Skeletal muscle satellite cell (primary cell): ENCODE measurements around the gene OLFML3.
"Not testable (repeated sequence)": the region's sequence is repeated elsewhere in the genome, so short reads cannot be mapped to it uniquely, and the experiment has no call there.

ENCODE experiments used
- H3K27me3 ChIP-seq: 2 replicates; pipeline ENCODE4 v1.7.0; 2013; ENCODE audit warnings: low read length; ENCODE audit not compliant: control insufficient read depth, insufficient read depth
- H3K36me3 ChIP-seq: 2 replicates; pipeline ENCODE4 v1.7.0; 2013; ENCODE audit warnings: mild to moderate bottlenecking, control low read depth, low read length; ENCODE audit not compliant: insufficient read depth
- H3K4me1 ChIP-seq: 2 replicates; pipeline ENCODE4 v1.7.0; 2013; ENCODE audit warnings: low read length; ENCODE audit not compliant: control insufficient read depth, insufficient read depth
- H3K4me2 ChIP-seq: 2 replicates; pipeline ENCODE4 v1.7.0; 2013; ENCODE audit warnings: mild to moderate bottlenecking, low read length
- H3K4me3 ChIP-seq: 2 replicates; pipeline ENCODE4 v1.7.0; 2013; ENCODE audit warnings: low read length
- H3K9ac ChIP-seq: 2 replicates; pipeline ENCODE4 v1.7.0; 2013; ENCODE audit warnings: mild to moderate bottlenecking, low read depth, low read length, moderate library complexity
- H3K9me3 ChIP-seq: replicated peaks from 2 replicates; pipeline ENCODE4 v1.7.0; 2013; ENCODE audit warnings: mild to moderate bottlenecking, control low read depth, low read length

Gene OLFML3

GRCh38 chr1:114010433-114011184 is 31.3 kb downstream of the OLFML3 start:
- H3K9ac ChIP-seq, result no peak overlapping the region
- no peaks in the 10 kb centered on the region for H3K36me3 ChIP-seq

DNA sequence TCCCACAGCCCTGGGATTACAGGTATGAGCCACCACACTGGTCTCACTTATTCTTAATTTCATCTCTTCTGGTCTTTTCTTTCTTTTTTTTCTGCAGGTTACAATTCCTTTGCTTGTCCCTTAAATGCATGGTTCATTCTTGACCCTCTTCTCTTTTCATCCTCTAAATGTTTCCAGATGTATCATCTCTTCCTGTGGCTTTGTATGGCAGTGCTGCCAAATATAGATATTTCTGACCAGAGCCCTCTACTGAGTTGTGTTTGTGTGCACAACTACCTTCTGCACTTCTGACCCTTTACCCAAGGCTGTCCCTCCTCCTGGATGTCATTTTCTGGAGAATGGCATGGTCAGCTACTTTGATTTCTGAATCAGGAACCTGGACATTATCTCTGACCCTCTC is 32.5 kb downstream of the OLFML3 start:
- Histone ChIP-seq H3K36me3 (no peaks in the 10 kb centered on the region), H3K27me3 (peaks cover 6% of the 10 kb centered on the region), H3K4me1 (peaks cover 10% of the 10 kb centered on the region), H3K9ac (no peak overlapping the region), H3K4me2 (no peak overlapping the region), H3K9me3 (no peaks in the 10 kb centered on the region), H3K4me3 (no peak overlapping the region)

More at GRCh38 chr1:114010433-114011184, 31.3 kb downstream of the OLFML3 start:
- Histone ChIP-seq H3K4me1 (peaks cover 10% of the 10 kb centered on the region), H3K4me3 (no peak overlapping the region), H3K9me3 (no peaks in the 10 kb centered on the region), H3K4me2 (no peak overlapping the region), H3K27me3 (peaks cover 6% of the 10 kb centered on the region)

DNA sequence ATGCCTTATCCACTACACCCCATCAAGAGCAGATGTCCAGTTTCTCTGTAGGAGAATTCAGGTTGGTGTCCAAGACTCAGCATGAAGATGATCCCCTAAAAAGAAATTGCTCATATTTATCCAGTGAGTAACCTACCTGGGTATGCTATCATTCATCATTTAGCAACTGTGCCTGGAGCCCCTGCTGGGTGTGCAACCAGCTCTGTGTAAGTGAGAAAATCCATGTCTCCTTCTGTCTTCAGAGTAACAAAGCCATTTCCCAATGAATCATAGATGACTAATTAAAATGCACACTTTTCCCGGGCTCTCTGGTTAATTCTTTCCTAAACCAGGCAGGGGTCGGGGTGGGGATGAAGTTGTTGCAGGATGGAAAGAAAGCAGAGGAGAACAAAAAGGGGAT is 35.8 kb downstream of the OLFML3 start:
- H3K4me1 ChIP-seq, result peaks cover 10% of the 10 kb centered on the region

DNA sequence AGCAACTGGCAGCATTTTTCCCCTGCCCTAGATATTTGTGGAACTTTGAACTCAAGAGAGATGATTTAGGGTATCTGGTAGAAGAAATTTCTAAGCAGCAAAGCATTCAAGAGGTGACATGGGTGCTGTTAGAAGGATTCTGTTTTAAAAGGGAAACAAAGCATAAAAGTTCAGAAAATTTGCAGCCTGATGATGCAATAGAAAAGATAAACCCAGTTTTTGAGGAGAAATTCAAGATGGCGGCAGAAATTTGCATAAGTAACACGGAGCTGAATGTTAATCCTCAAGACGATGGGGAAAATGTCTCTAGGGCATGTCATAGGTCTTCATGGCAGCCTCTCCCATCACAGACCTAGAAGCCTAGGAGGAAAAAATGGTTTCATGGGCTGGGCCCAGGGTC is 40.5 kb downstream of the OLFML3 start:
- not testable (repeated sequence) for H3K9me3 ChIP-seq, H3K27me3 ChIP-seq, H3K9ac ChIP-seq, H3K4me3 ChIP-seq, H3K36me3 ChIP-seq, H3K4me2 ChIP-seq
- peaks cover 15% of the 10 kb centered on the region for H3K4me1 ChIP-seq

More for the DNA sequence above, 35.8 kb downstream of the OLFML3 start:
- Histone ChIP-seq H3K9ac (no peak overlapping the region), H3K4me3 (no peak overlapping the region), H3K4me2 (no peak overlapping the region), H3K9me3 (no peaks in the 10 kb centered on the region), H3K27me3 (peaks cover 6% of the 10 kb centered on the region), H3K36me3 (no peaks in the 10 kb centered on the region)

DNA sequence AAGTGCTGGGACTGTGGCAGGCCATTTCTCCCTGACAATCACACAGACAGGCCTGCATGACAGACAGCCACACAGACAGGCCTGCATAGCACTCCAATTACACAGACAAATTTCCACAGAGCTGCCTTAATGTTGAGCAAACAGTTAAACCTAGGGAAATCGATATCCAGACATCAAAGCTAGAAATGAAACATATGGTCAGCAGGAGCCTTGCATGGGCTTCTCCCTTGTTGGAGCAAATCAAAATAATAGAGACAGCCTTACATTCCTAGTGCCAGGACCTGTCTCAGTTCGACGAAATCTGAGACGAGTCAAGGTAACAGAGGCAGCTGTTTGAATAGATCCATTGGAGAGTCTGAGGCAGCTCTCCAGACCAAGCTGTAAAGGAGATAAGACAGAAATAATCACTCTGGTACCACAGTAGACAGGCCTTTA is 42.4 kb downstream of the OLFML3 start:
- Histone ChIP-seq H3K4me1 (peaks cover 20% of the 10 kb centered on the region), H3K9ac (no peak overlapping the region), H3K4me3 (no peak overlapping the region), H3K27me3 (no peaks in the 10 kb centered on the region), H3K9me3 (no peaks in the 10 kb centered on the region), H3K4me2 (no peak overlapping the region), H3K36me3 (no peaks in the 10 kb centered on the region)

DNA sequence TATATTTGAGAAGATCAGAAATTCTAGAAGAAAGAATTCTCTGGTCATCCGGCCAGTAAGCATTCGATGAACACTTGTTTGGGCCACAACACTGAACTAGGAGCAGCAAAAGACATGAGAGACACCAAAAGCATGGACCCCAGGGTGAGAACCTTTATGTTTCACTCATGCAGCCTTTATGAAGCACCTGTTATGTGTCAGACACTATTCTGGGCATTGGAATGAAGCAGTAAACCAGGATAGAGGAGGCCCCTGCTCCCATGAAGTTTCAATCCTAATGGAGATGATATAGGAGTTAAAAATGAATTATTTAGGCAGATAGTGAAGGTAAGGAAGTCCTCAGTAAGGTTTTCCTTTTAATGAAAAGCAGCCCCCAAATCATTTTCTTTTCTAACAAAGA is 43.6 kb downstream of the OLFML3 start:
- Histone ChIP-seq H3K36me3 (no peaks in the 10 kb centered on the region), H3K9me3 (no peaks in the 10 kb centered on the region), H3K4me1 (peaks cover 28% of the 10 kb centered on the region), H3K9ac (no peak overlapping the region), H3K4me2 (no peak overlapping the region), H3K27me3 (no peaks in the 10 kb centered on the region), H3K4me3 (no peak overlapping the region)

DNA sequence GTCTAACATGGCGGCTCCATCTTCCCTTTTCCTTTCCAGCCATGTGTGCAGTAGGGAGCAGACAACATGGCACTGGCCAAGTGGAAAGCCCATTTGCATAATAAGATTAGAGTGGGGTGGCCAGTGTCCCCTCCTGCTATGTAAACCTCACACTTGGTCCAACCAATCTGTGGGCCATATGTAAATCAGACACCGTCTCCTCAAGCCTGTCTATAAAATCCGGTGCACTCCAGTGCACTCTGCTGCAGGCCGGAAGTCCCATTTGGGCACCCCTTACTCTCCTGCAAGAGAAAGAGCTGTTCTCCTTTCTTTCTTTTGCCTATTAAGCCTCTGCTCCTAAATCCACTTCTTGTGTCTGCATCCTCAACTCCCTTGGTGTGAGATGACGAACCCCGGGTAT is 44.1 kb downstream of the OLFML3 start:
- Histone ChIP-seq H3K9me3 (no peaks in the 10 kb centered on the region), H3K9ac (no peak overlapping the region), H3K36me3 (no peaks in the 10 kb centered on the region), H3K4me1 (peaks cover 28% of the 10 kb centered on the region), H3K4me3 (no peak overlapping the region), H3K4me2 (no peak overlapping the region), H3K27me3 (no peaks in the 10 kb centered on the region)

DNA sequence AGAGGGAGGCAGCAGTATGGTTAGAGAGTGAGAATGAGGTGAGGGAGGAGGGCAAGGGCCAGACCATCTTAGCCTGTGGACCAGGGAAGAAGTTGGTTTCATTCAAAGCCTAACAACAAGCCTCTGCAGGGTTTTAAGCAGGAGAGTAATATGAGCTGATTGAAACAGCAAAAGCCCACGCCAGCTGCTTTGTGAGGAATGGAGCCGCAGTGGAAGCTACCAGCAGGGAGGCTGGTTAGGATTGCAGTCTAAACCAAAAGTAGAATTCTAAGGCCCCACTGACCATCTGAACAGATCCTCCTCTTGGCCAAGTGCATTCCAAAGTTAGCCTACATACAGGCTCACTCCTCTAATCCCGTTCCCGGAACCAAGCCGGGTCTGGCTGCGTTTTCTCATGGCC is 44.8 kb downstream of the OLFML3 start:
- no peak overlapping the region for H3K4me3 ChIP-seq
- no peaks in the 10 kb centered on the region for H3K27me3 ChIP-seq
- no peaks in the 10 kb centered on the region for H3K36me3 ChIP-seq
- peak overlapping the region; percentile 19 for H3K4me2 ChIP-seq
- peaks cover 28% of the 10 kb centered on the region for H3K4me1 ChIP-seq
- H3K9ac ChIP-seq, result no peak overlapping the region
- no peaks in the 10 kb centered on the region for H3K9me3 ChIP-seq

DNA sequence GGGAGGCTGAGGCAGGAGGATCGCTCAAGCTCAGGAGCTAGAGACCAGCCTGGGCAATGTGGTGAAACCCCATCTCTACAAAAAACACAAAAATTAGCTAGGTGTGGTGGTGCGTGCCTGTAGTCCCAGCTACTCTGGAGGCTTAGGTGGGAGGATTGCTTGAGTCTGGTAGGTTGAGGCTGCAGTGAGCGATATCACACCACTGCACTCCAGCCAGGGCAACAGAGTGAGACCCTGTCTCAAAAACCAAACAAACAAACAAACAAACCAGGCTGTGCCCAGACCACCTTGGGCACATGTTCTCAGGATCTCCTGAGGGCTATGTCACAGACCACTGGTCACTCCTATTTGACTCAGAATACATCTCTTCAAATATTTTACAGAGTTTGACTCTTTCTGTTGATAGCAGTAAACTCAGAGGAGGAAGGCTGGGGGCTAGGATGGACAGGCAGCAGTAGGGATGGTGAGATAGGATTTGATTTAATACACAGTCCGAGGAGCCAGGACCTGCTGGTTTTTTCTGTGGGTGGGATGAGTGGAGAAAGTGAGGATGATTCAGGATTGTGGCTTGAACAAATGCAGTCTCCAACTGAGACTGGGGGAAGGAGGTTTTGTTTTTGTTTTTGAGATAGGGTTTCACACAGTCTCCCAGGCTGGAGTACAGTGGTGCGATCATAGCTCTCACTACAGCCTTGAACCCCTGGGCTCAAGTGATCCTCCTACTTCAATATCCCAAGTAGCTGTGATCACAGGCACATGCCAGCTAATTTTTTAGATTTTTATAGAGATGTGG is 46.5 kb downstream of the OLFML3 start:
- Histone ChIP-seq H3K36me3 (no peaks in the 10 kb centered on the region), H3K9me3 (no peaks in the 10 kb centered on the region), H3K9ac (peak overlapping the region; percentile 36), H3K4me2 (peak overlapping the region; percentile 57), H3K4me3 (no peak overlapping the region), H3K27me3 (no peaks in the 10 kb centered on the region), H3K4me1 (peaks cover 28% of the 10 kb centered on the region)

GRCh38 chr1:114026797-114027196 is 47.5 kb downstream of the OLFML3 start:
- peak overlapping the region; percentile 36 for H3K9ac ChIP-seq

More at GRCh38 chr1:114026797-114027196, 47.5 kb downstream of the OLFML3 start:
- H3K4me3 ChIP-seq, result no peak overlapping the region
- H3K4me1 ChIP-seq, result peaks cover 28% of the 10 kb centered on the region
- H3K27me3 ChIP-seq, result no peaks in the 10 kb centered on the region
- peak overlapping the region; percentile 57 for H3K4me2 ChIP-seq
- H3K9me3 ChIP-seq, result no peaks in the 10 kb centered on the region
- H3K36me3 ChIP-seq, result no peaks in the 10 kb centered on the region
